ENCODE measurements around the gene BRINP3.
A peak's percentile ranks its signal among the peaks of the same experiment; 100 is the strongest.

The BRINP3 gene

GRCh38 chr1:190101756-190102155 is 375.9 kb downstream of the BRINP3 start:
- TF ChIP-seq CTCF (IDR thresholded peaks at IDR 0.05; ENCODE audit: extremely low read depth, insufficient read depth, missing control alignments), result no peak
- in situ Hi-C loops (cut with MboI; ENCODE audit: low pct_unique_long_range_greater_than_20kb, low sequenced_read_pairs, unreplicated experiment), result no loop called here
- no peak for DNase-seq (ENCODE audit: low spot score)

GRCh38 chr1:190098756-190099155 is 378.9 kb downstream of the BRINP3 start:
- no peak for DNase-seq (ENCODE audit: low spot score)
- in situ Hi-C loops (cut with MboI; ENCODE audit: low pct_unique_long_range_greater_than_20kb, low sequenced_read_pairs, unreplicated experiment), result no loop called here
- no peak for TF ChIP-seq CTCF (IDR thresholded peaks at IDR 0.05; ENCODE audit: extremely low read depth, insufficient read depth, missing control alignments)

GRCh38 chr1:190098107-190098506 is 379.6 kb downstream of the BRINP3 start:
- in situ Hi-C loops (cut with MboI; ENCODE audit: low pct_unique_long_range_greater_than_20kb, low sequenced_read_pairs, unreplicated experiment), result no loop called here
- DNase-seq (ENCODE audit: low spot score), result no peak
- TF ChIP-seq CTCF (IDR thresholded peaks at IDR 0.05; ENCODE audit: extremely low read depth, insufficient read depth, missing control alignments), result no peak

- in situ Hi-C loops (cut with MboI; ENCODE audit: low pct_unique_long_range_greater_than_20kb, low sequenced_read_pairs, unreplicated experiment), result no loop called here
- DNase-seq (ENCODE audit: low spot score), result no peak
- no peak for TF ChIP-seq CTCF (IDR thresholded peaks at IDR 0.05; ENCODE audit: extremely low read depth, insufficient read depth, missing control alignments)
Observed at GRCh38 chr1:190095596-190095995, 382.1 kb downstream of the BRINP3 start.

- DNase-seq (ENCODE audit: low spot score), result no peak
- in situ Hi-C loops (cut with MboI; ENCODE audit: low pct_unique_long_range_greater_than_20kb, low sequenced_read_pairs, unreplicated experiment), result no loop called here
- TF ChIP-seq CTCF (IDR thresholded peaks at IDR 0.05; ENCODE audit: extremely low read depth, insufficient read depth, missing control alignments), result peak; percentile 43
Observed at GRCh38 chr1:190084552-190084951, 393.1 kb downstream of the BRINP3 start.

GRCh38 chr1:190068304-190068703 is 409.4 kb downstream of the BRINP3 start:
- in situ Hi-C loops (cut with MboI; ENCODE audit: low pct_unique_long_range_greater_than_20kb, low sequenced_read_pairs, unreplicated experiment), result no loop called here
- TF ChIP-seq CTCF (IDR thresholded peaks at IDR 0.05; ENCODE audit: extremely low read depth, insufficient read depth, missing control alignments), result no peak
- DNase-seq (ENCODE audit: low spot score), result no peak

GRCh38 chr1:190067592-190067991 is 410.1 kb downstream of the BRINP3 start:
- TF ChIP-seq CTCF (IDR thresholded peaks at IDR 0.05; ENCODE audit: extremely low read depth, insufficient read depth, missing control alignments), result no peak
- in situ Hi-C loops (cut with MboI; ENCODE audit: low pct_unique_long_range_greater_than_20kb, low sequenced_read_pairs, unreplicated experiment), result no loop called here
- DNase-seq (ENCODE audit: low spot score), result no peak
